ENCODE measurements around the gene LRRC45. TPM values are rescaled to one million over a fixed set of nuclear protein-coding genes. Genes with fewer than 3 reads are reported as not detected.

LRRC45 gene
- total RNA-seq, 3 donors from 2014 or later (not counting 1 experiment from before 2014, with no cell fraction given), result 15.9 to 21.6 (median 16.8) TPM

DNA sequence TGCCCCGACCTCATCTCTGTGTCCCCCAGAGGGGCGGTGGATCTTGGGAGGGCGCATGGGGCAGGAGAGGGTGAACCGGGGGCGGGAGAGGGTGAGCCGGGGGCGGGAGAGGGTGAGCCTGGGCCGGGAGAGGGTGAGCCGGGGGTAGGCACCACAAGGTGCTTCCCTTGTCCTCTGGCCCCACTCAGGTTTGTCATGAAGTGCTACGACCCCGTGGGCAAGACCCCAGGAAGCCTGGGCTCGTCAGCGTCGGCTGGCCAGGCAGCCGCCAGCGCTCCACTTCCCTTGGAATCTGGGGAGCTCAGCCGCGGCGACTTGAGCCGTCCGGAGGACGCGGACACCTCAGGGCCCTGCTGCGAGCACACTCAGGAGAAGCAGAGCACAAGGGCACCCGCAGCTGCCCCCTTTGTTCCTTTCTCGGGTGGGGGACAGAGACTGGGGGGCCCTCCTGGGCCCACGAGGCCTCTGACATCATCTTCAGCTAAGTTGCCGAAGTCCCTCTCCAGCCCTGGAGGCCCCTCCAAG is 26.8 kb upstream of the LRRC45 start:
- no peak overlapping the region for H3K4me3 Mint-ChIP-seq
- Histone ChIP-seq H3K27ac (ENCODE audit: low read length) (no peak overlapping the region), H3K4me1 (ENCODE audit: control insufficient read depth, insufficient read depth, low read length) (no peaks in the 10 kb centered on the region), H3K27me3 (ENCODE audit: control insufficient read depth, insufficient read depth, low read length) (no peaks in the 10 kb centered on the region), H3K9me3 (ENCODE audit: control insufficient read depth, insufficient read depth, low read length) (no peaks in the 10 kb centered on the region), H3K36me3 (ENCODE audit: control insufficient read depth, insufficient read depth, low read length) (peaks cover 3% of the 10 kb centered on the region), H3K4me3 (ENCODE audit: low read length) (no peak overlapping the region)
- H3K27me3 Mint-ChIP-seq (ENCODE audit: low read depth in 2 of 2), result no peaks in the 10 kb centered on the region
- TF ChIP-seq, protein P1, sequence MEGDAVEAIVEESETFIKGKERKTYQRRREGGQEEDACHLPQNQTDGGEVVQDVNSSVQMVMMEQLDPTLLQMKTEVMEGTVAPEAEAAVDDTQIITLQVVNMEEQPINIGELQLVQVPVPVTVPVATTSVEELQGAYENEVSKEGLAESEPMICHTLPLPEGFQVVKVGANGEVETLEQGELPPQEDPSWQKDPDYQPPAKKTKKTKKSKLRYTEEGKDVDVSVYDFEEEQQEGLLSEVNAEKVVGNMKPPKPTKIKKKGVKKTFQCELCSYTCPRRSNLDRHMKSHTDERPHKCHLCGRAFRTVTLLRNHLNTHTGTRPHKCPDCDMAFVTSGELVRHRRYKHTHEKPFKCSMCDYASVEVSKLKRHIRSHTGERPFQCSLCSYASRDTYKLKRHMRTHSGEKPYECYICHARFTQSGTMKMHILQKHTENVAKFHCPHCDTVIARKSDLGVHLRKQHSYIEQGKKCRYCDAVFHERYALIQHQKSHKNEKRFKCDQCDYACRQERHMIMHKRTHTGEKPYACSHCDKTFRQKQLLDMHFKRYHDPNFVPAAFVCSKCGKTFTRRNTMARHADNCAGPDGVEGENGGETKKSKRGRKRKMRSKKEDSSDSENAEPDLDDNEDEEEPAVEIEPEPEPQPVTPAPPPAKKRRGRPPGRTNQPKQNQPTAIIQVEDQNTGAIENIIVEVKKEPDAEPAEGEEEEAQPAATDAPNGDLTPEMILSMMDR (IDR thresholded peaks at IDR 0.05), result no peak
- H3K27ac Mint-ChIP-seq, result no peak overlapping the region
- no peaks in the 10 kb centered on the region for H3K9me3 Mint-ChIP-seq
- ATAC-seq, result no peak
- H3K36me3 Mint-ChIP-seq, result no peaks in the 10 kb centered on the region
- no peaks in the 10 kb centered on the region for H3K4me1 Mint-ChIP-seq
- intact Hi-C loops (cut with micrococcal nuclease), result no loop called here
- no peak for DNase-seq
- 94% methylated on average over 28 of the region's 28 CpGs for WGBS (ENCODE audit: insufficient coverage)

DNA sequence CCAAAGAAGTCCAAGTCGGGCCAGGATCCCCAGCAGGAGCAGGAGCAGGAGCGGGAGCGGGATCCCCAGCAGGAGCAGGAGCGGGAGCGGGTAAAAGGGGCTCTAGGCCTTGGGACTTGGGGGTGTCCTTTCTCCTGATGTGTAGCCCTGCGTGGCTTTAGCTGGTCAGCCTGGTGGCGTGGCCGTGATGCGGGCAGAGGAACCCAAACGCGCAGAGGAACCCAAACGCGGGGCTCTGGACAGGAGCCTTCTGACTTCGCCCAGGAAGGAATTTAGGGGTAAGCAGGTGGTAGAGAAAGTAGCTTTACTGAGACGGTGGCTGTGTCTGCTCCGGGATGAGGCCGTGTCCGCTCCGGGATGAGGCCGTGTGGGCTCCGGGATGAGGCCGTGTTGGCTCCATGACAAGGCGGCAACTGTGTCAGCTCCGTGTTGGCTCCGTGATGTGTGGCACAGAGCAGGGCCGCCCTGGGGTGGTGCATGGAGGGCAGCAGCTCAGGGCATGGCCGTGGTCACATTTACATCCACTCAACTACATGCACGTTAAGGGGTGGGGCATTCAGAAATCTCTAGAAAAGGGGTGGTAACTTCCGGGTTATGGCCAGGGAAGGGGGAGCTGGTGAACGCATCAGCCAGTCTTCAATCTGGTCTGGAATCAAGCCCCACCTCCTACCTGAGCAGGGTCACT is 26.2 kb upstream of the LRRC45 start:
- TF ChIP-seq, protein P1 (IDR thresholded peaks at IDR 0.05), result no peak
- Histone ChIP-seq H3K9me3 (ENCODE audit: control insufficient read depth, insufficient read depth, low read length) (no peaks in the 10 kb centered on the region), H3K4me3 (ENCODE audit: low read length) (no peak overlapping the region), H3K4me1 (ENCODE audit: control insufficient read depth, insufficient read depth, low read length) (no peaks in the 10 kb centered on the region), H3K36me3 (ENCODE audit: control insufficient read depth, insufficient read depth, low read length) (peaks cover 3% of the 10 kb centered on the region), H3K27ac (ENCODE audit: low read length) (no peak overlapping the region), H3K27me3 (ENCODE audit: control insufficient read depth, insufficient read depth, low read length) (no peaks in the 10 kb centered on the region)
- no peak for DNase-seq
- intact Hi-C loops (cut with micrococcal nuclease), result no loop called here
- WGBS (ENCODE audit: insufficient coverage), result 95% methylated on average over 30 of the region's 30 CpGs
- Mint-ChIP-seq H3K27ac (no peak overlapping the region), H3K9me3 (no peaks in the 10 kb centered on the region), H3K4me1 (no peaks in the 10 kb centered on the region), H3K27me3 (ENCODE audit: low read depth in 2 of 2) (no peaks in the 10 kb centered on the region), H3K4me3 (no peak overlapping the region), H3K36me3 (no peaks in the 10 kb centered on the region)
- no peak for ATAC-seq

DNA sequence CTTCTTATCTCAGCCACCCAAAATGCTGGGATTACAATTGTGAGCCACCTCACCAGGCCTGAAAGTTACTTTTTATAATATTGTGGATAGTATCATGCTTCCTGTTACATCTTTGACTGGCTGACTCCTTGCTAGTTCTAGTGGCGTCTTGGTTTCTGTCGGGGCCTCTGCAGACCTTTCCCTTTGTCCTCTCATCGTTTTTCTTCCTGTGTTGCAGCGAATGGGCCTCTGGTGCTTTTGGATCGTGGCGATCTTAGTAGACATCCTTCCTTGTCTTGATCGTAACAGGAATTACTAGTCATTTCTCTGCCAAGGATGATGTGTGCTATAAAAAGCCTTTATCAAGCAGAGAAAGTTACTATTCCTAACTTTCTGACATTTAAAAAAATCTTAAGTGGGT is 24.9 kb upstream of the LRRC45 start:
- Histone ChIP-seq H3K27ac (ENCODE audit: low read length) (no peak overlapping the region), H3K36me3 (ENCODE audit: control insufficient read depth, insufficient read depth, low read length) (peaks cover 3% of the 10 kb centered on the region), H3K4me3 (ENCODE audit: low read length) (no peak overlapping the region), H3K27me3 (ENCODE audit: control insufficient read depth, insufficient read depth, low read length) (no peaks in the 10 kb centered on the region), H3K9me3 (ENCODE audit: control insufficient read depth, insufficient read depth, low read length) (no peaks in the 10 kb centered on the region), H3K4me1 (ENCODE audit: control insufficient read depth, insufficient read depth, low read length) (no peaks in the 10 kb centered on the region)
- 97% methylated on average over 7 of the region's 7 CpGs for WGBS (ENCODE audit: insufficient coverage)
- Mint-ChIP-seq H3K27me3 (ENCODE audit: low read depth in 2 of 2) (no peaks in the 10 kb centered on the region), H3K36me3 (no peaks in the 10 kb centered on the region), H3K4me3 (no peak overlapping the region), H3K27ac (no peak overlapping the region), H3K4me1 (no peaks in the 10 kb centered on the region), H3K9me3 (no peaks in the 10 kb centered on the region)
- TF ChIP-seq, protein P1 (IDR thresholded peaks at IDR 0.05), result no peak
- no peak for DNase-seq
- intact Hi-C loops (cut with micrococcal nuclease), result no loop called here
- no peak for ATAC-seq

All from natural killer cell (primary cell).